K562 (cell line): ENCODE data around the gene TBC1D17. TPM values are rescaled to one million over a fixed set of nuclear protein-coding genes. Genes with fewer than 3 reads are reported as not detected.

Source experiments
- BCL6 ChIP-seq: fragments of 250-450 bp; sonication (Bioruptor Pico); IDR thresholded peaks from 2 replicates; pipeline ENCODE4 v1.4.0; 2020
- CREB3L1 ChIP-seq: fragments of 450-650 bp; IDR thresholded peaks from 2 replicates; pipeline ENCODE4 v1.6.1; 2014; ENCODE audit warnings: low read depth, mild to moderate bottlenecking, moderate library complexity, borderline replicate concordance
- DEAF1 ChIP-seq: fragments of 450-650 bp; formaldehyde crosslinking; IDR thresholded peaks from 2 replicates; pipeline ENCODE4 v1.4.0; 2020; ENCODE audit warnings: mild to moderate bottlenecking, moderate library complexity
- ELK3 ChIP-seq: fragments of 450-650 bp; formaldehyde crosslinking; IDR thresholded peaks from 2 replicates; pipeline ENCODE4 v1.4.0; 2020; ENCODE audit warnings: mild to moderate bottlenecking
- HBP1 ChIP-seq: fragments of 450-650 bp; formaldehyde crosslinking; IDR thresholded peaks from 2 replicates; pipeline ENCODE4 v1.4.0; 2022; ENCODE audit warnings: missing genetic modification characterization
- HIVEP1 ChIP-seq: fragments of 250-450 bp; sonication (Bioruptor Pico); IDR thresholded peaks from 2 replicates; pipeline ENCODE4 v1.4.0; 2020; ENCODE audit warnings: mild to moderate bottlenecking
- HLTF ChIP-seq: fragments of 450-650 bp; IDR thresholded peaks from 2 replicates; pipeline ENCODE4 v1.6.1; 2016
- KAT7 ChIP-seq: sonication (generic); formaldehyde crosslinking; IDR thresholded peaks from 2 replicates; pipeline ENCODE4 v1.8.0; 2022; ENCODE audit warnings: missing genetic modification reagents, mild to moderate bottlenecking, borderline replicate concordance
- KLF6 ChIP-seq: fragments of 250-450 bp; sonication (Bioruptor Pico); IDR thresholded peaks from 2 replicates; pipeline ENCODE4 v1.4.0; 2020; ENCODE audit warnings: mild to moderate bottlenecking, moderate library complexity, borderline replicate concordance
- MEIS2 ChIP-seq: fragments of 450-650 bp; IDR thresholded peaks from 2 replicates; pipeline ENCODE4 v1.6.1; 2014; ENCODE audit warnings: mild to moderate bottlenecking; ENCODE audit not compliant: partially characterized antibody
- PHF20 ChIP-seq: fragments of 450-650 bp; IDR thresholded peaks from 2 replicates; pipeline ENCODE4 v1.6.1; 2018; ENCODE audit not compliant: partially characterized antibody
- SIN3A ChIP-seq, 2 experiments: fragments of 150-350 bp in 1 of 2; IDR thresholded peaks; 2 replicates each; pipeline ENCODE4 v1.6.1; 2011 to 2016; ENCODE audit warnings: borderline replicate concordance in 2 of 2, low read depth in 2 of 2, low read length in 2 of 2, mild to moderate bottlenecking in 2 of 2, moderate library complexity in 2 of 2; ENCODE audit not compliant: control insufficient read depth in 1 of 2
- SNIP1 ChIP-seq: fragments of 450-650 bp; IDR thresholded peaks from 2 replicates; pipeline ENCODE4 v1.7.1; 2017; ENCODE audit warnings: low read depth, mild to moderate bottlenecking
- SUPT5H ChIP-seq: fragments of 450-650 bp; IDR thresholded peaks from 2 replicates; pipeline ENCODE4 v1.6.1; 2016
- TFAM ChIP-seq: fragments of 250-450 bp; sonication (Bioruptor Pico); conservative IDR thresholded peaks from 2 replicates; pipeline ENCODE4 v1.5.0; 2021; ENCODE audit warnings: mild to moderate bottlenecking, moderate library complexity
- TFE3 ChIP-seq: fragments of 450-650 bp; formaldehyde crosslinking; IDR thresholded peaks from 2 replicates; pipeline ENCODE4 v1.4.0; 2020; ENCODE audit warnings: mild to moderate bottlenecking, mixed read lengths
- ZNF146 ChIP-seq: IDR thresholded peaks from one replicate; pipeline ENCODE4 v1.6.1; 2018; ENCODE audit warnings: missing compliant biosample characterization; ENCODE audit not compliant: unreplicated experiment
- ZNF277 ChIP-seq: fragments of 250-450 bp; sonication (Bioruptor Pico); IDR thresholded peaks from 2 replicates; pipeline ENCODE4 v1.8.0; 2022; ENCODE audit warnings: inconsistent platforms, mild to moderate bottlenecking, moderate library complexity, borderline replicate concordance
- ZNF668 ChIP-seq: fragments of 250-450 bp; sonication (Bioruptor Pico); IDR thresholded peaks from 2 replicates; pipeline ENCODE4 v1.8.0; 2022; ENCODE audit warnings: mild to moderate bottlenecking, inconsistent platforms
- polyA plus RNA-seq, 8 experiments: library from polyadenylated mRNA; depleted of rRNA in 4 of 8; stranded (reverse) in 5 of 8; unstranded in 3 of 8; fragments of >200 nt; fragmentation: Nextera tagmentation in 2 of 8; fragmentation: Illumina TruSeq in 1 of 8; extraction: Ambion mirVana in 2 of 8; extraction: Trizol in 1 of 8; gene quantifications; 2 replicates each; pipeline versions ENCODE4 v1.2.1 to v1.2.3, GENCODE V29; 2011 to 2014; ENCODE audit warnings: inconsistent platforms in 1 of 8, missing spikeins in 1 of 8
- total RNA-seq, 7 experiments: library from RNA; depleted of rRNA in 6 of 7; stranded (reverse); fragments of >200 nt in 6 of 7; fragmentation: Illumina TruSeq in 2 of 7; extraction: Trizol in 2 of 7; gene quantifications; 2 replicates each; pipeline versions ENCODE4 v1.2.1 to v1.2.3, GENCODE V29; 2011 to 2021; ENCODE audit warnings: low replicate concordance in 1 of 7

Gene TBC1D17
- total and polyA plus RNA-seq, 9 of the 15 experiments (the other 6 are each of a cell fraction or from before 2014, with no cell fraction given), result 0.42 to 16.0 (median 3.8) TPM

- TF ChIP-seq DEAF1 (no peak), HLTF (no peak), ELK3 (CRISPR knock-in tag) (0 out of 2 replicates have a peak, but pooled peaks have one; percentile 20), ZNF277 (CRISPR knock-in tag) (no peak), ZNF668 (CRISPR knock-in tag) (no peak), MEIS2 (peak; percentile 25), BCL6 (CRISPR knock-in tag) (no peak), HBP1 (CRISPR knock-in tag) (peak; percentile 17; the same call in 1 of the 2 replicates), KLF6 (CRISPR knock-in tag) (no peak), TFE3 (CRISPR knock-in tag) (no peak), HIVEP1 (CRISPR knock-in tag) (no peak), SIN3A (IDR thresholded peaks at IDR 0.05; ENCODE audit: borderline replicate concordance in 2 of 2, control insufficient read depth in 1 of 2, low read depth in 2 of 2, low read length in 2 of 2) (peak; percentile 64 to 66; a peak in 2 of 4 replicates), SNIP1 (no peak), TFAM (CRISPR knock-in tag) (no peak), KAT7 (peak; percentile 96), ZNF146 (CRISPR knock-in tag) (no peak), SUPT5H (peak; percentile 96), PHF20 (no peak), CREB3L1 (peak; percentile 68; the same call in 1 of the 2 replicates)
Observed at GRCh38 chr19:49929611-49930482, 52.3 kb downstream of the TBC1D17 start (continued).
